GM12878 (cell line): ENCODE measurements around the gene PPFIA4. TPM values are rescaled to one million over a fixed set of nuclear protein-coding genes. Genes with fewer than 3 reads are reported as not detected.

ENCODE experiments used
- ATAC-seq: fragments of 200-7000 bp; cut with Tn5 transposase; 3 replicates; pipeline ENCODE4 v1.9.1; 2020; ENCODE audit warnings: mild to moderate bottlenecking, moderate library complexity
- BruUV-seq: library from RNA; stranded (reverse); fragments of 400-500 nt; replicated peaks from 2 replicates; lab custom pipeline; 2021; lab: Mats Ljungman, UMichigan
- CTCF ChIA-PET: fragments of 300-600 bp; sonication (Branson Sonifier 250); formaldehyde crosslinking; extraction: SDS; loops from one replicate; lab custom pipeline; 2021; ENCODE audit warnings: inconsistent platforms; lab: Yijun Ruan, JAX
- POLR2A ChIA-PET: fragments of 350-600 bp; formaldehyde crosslinking; extraction: SDS; loops from one replicate; lab custom pipeline; 2021; ENCODE audit warnings: inconsistent platforms; lab: Charles Lee
- RAD21 ChIA-PET: fragments of 300-600 bp; sonication (Branson Sonifier 250); formaldehyde crosslinking; loops from one replicate; lab custom pipeline; 2023; ENCODE audit warnings: antibody characterized with exemption; ENCODE audit not compliant: unreplicated experiment; lab: Charles Lee
- SMC1A ChIA-PET: fragments of 300-600 bp; sonication (Branson Sonifier 250); formaldehyde crosslinking; loops from one replicate; lab custom pipeline; 2023; ENCODE audit not compliant: unreplicated experiment, uncharacterized antibody; lab: Charles Lee
- DNase-seq: peaks from one replicate; pipeline ENCODE4 v3.0.0-alpha.2; 2011; ENCODE audit warnings: low read depth, low spot score
- FAIRE-seq: peaks from 3 replicates; lab custom pipeline; 2011; peaks lifted over from hg19 to GRCh38; lab: Jason Lieb, UNC
- H2AFZ ChIP-seq: 2 replicates; pipeline ENCODE4 v1.6.0; 2011; ENCODE audit warnings: low read depth, low read length, control low read depth; ENCODE audit not compliant: control insufficient read depth
- H3K27ac ChIP-seq: 2 replicates; pipeline ENCODE4 v1.5.1; 2011; ENCODE audit warnings: control low read depth; ENCODE audit not compliant: control insufficient read depth, insufficient read depth
- H3K27me3 ChIP-seq, 2 experiments: replicated peaks in 1 of 2; 2 replicates each; pipeline versions ENCODE4 v1.6.0 to v1.6.1; 2011; ENCODE audit warnings: low read length in 1 of 2; ENCODE audit not compliant: control insufficient read depth in 2 of 2, insufficient read depth in 2 of 2
- H3K36me3 ChIP-seq, 2 experiments: 2 replicates each; pipeline ENCODE4 v1.5.1; 2011; ENCODE audit warnings: low read length in 1 of 2; ENCODE audit not compliant: control insufficient read depth in 2 of 2, insufficient read depth in 2 of 2
- H3K4me1 ChIP-seq: 2 replicates; pipeline ENCODE4 v1.6.1; 2011; ENCODE audit warnings: mild to moderate bottlenecking, low read length, moderate library complexity, mixed read lengths; ENCODE audit not compliant: control insufficient read depth, insufficient read depth
- H3K4me2 ChIP-seq: 2 replicates; pipeline ENCODE4 v1.6.0; 2011; ENCODE audit warnings: control low read depth; ENCODE audit not compliant: control insufficient read depth, insufficient read depth
- H3K4me3 ChIP-seq: fragments of 200-600 bp; sonication (generic); 2 replicates; pipeline ENCODE4 v1.5.1; 2016
- H3K79me2 ChIP-seq: 2 replicates; pipeline ENCODE4 v1.6.0; 2011; ENCODE audit warnings: low read length; ENCODE audit not compliant: control insufficient read depth, insufficient read depth
- H3K9ac ChIP-seq: 2 replicates; pipeline ENCODE4 v1.8.0; 2011; ENCODE audit warnings: low read length, control low read depth, mixed read lengths; ENCODE audit not compliant: control insufficient read depth, insufficient read depth
- H3K9me3 ChIP-seq: replicated peaks from 3 replicates; pipeline ENCODE4 v1.5.1; 2011; ENCODE audit warnings: mild to moderate bottlenecking, low read length; ENCODE audit not compliant: control insufficient read depth, insufficient read depth
- H4K20me1 ChIP-seq: 2 replicates; pipeline ENCODE4 v1.6.0; 2011; ENCODE audit not compliant: control insufficient read depth, insufficient read depth
- CHD2 ChIP-seq: IDR thresholded peaks from 2 replicates; pipeline ENCODE4 v1.6.1; 2011; ENCODE audit warnings: low read depth, low read length, improper control_type of control experiment, borderline replicate concordance
- EED ChIP-seq: sonication (generic); IDR thresholded peaks from 2 replicates; pipeline ENCODE4 v1.6.1; 2016; ENCODE audit warnings: antibody characterized with exemption, low read depth
- FOXK2 ChIP-seq: fragments of 450-650 bp; IDR thresholded peaks from 2 replicates; pipeline ENCODE4 v1.6.1; 2017; ENCODE audit warnings: mild to moderate bottlenecking, moderate library complexity
- GABPA ChIP-seq: IDR thresholded peaks from 2 replicates; pipeline ENCODE4 v1.6.1; 2014; ENCODE audit warnings: antibody characterized with exemption, low read depth, mild to moderate bottlenecking, inconsistent platforms
- JUNB ChIP-seq: IDR thresholded peaks from 2 replicates; pipeline ENCODE4 v1.6.1; 2016; ENCODE audit warnings: antibody characterized with exemption, mild to moderate bottlenecking
- NFXL1 ChIP-seq: fragments of 450-650 bp; IDR thresholded peaks from 2 replicates; pipeline ENCODE4 v1.6.1; 2017; ENCODE audit warnings: antibody characterized with exemption, mild to moderate bottlenecking, borderline replicate concordance
- NR2C2 ChIP-seq: IDR thresholded peaks from 2 replicates; pipeline ENCODE4 v1.6.1; 2011; ENCODE audit warnings: borderline replicate concordance, low read depth; ENCODE audit not compliant: control insufficient read depth, insufficient read length
- NR2F1 ChIP-seq: fragments of 450-650 bp; conservative IDR thresholded peaks from 2 replicates; pipeline ENCODE4 v1.6.1; 2017; ENCODE audit warnings: mild to moderate bottlenecking
- NRF1 ChIP-seq: conservative IDR thresholded peaks from 2 replicates; pipeline ENCODE4 v1.6.1; 2011; ENCODE audit warnings: mild to moderate bottlenecking, low read depth, low read length, improper control_type of control experiment
- PAX5 ChIP-seq: IDR thresholded peaks from 2 replicates; pipeline ENCODE4 v1.6.1; 2011; ENCODE audit warnings: low read depth, low read length, borderline replicate concordance
- POLR2A ChIP-seq: IDR thresholded peaks from 2 replicates; pipeline ENCODE4 v1.6.1; 2011; ENCODE audit warnings: low read depth, mild to moderate bottlenecking, low read length
- SMC3 ChIP-seq: IDR thresholded peaks from 2 replicates; pipeline ENCODE4 v1.6.1; 2011; ENCODE audit warnings: low read length, improper control_type of control experiment, borderline replicate concordance
- SREBF1 ChIP-seq: IDR thresholded peaks from 2 replicates; pipeline ENCODE4 v1.6.1; 2012; ENCODE audit warnings: mild to moderate bottlenecking, low read length
- TAF1 ChIP-seq: IDR thresholded peaks from 2 replicates; pipeline ENCODE4 v1.6.1; 2011; ENCODE audit warnings: mild to moderate bottlenecking, low read depth, low read length, borderline replicate concordance
- YY1 ChIP-seq: IDR thresholded peaks from 2 replicates; pipeline ENCODE4 v1.6.1; 2011; ENCODE audit warnings: low read depth, mild to moderate bottlenecking, low read length
- ZNF207 ChIP-seq: fragments of 450-650 bp; IDR thresholded peaks from 2 replicates; pipeline ENCODE4 v1.6.1; 2014; ENCODE audit warnings: antibody characterized with exemption, mild to moderate bottlenecking, borderline replicate concordance
- ZNF384 ChIP-seq: IDR thresholded peaks from 2 replicates; pipeline ENCODE4 v1.6.1; 2012; ENCODE audit warnings: low read depth, mild to moderate bottlenecking, low read length, improper control_type of control experiment, borderline replicate concordance
- ZZZ3 ChIP-seq: IDR thresholded peaks from 2 replicates; pipeline ENCODE4 v1.6.1; 2011; ENCODE audit warnings: low read depth; ENCODE audit not compliant: control insufficient read depth, insufficient read length
- WGBS: methylation state at CpG from one replicate; pipeline ENCODE4 v1.1.6; 2016; ENCODE audit warnings: low lambda C conversion rate; ENCODE audit not compliant: insufficient replicate concordance, insufficient coverage; ENCODE audit errors: missing lambda C conversion rate; 5-methylcytosine and 5-hydroxymethylcytosine counted together
- in situ Hi-C: fragments of 300-500 bp; cut with MboI; formaldehyde crosslinking; loops from 9 replicates; pipeline ENCODE4 v1.14.3; 2018; ENCODE audit warnings: mixed read lengths
- intact Hi-C: fragments of 100-400 bp; cut with micrococcal nuclease; formaldehyde crosslinking; loops from one replicate; pipeline ENCODE4 v1.14.2; 2022; ENCODE audit not compliant: unreplicated experiment
- polyA plus RNA-seq, 11 experiments: library from polyadenylated mRNA; depleted of rRNA in 4 of 11; unstranded in 6 of 11; stranded (reverse) in 5 of 11; fragments of >200 nt; fragmentation: Nextera tagmentation in 4 of 11; fragmentation: Illumina TruSeq in 1 of 11; extraction: Ambion mirVana in 4 of 11; extraction: Trizol in 1 of 11; gene quantifications; 1 replicate in 1 of 11; 2 replicates in 10 of 11; pipeline versions ENCODE4 v1.2.1 to v1.2.3, GENCODE V29; 2011 to 2016; ENCODE audit warnings: inconsistent platforms in 2 of 11, missing spikeins in 2 of 11, low read depth in 1 of 11
- total RNA-seq, 4 experiments: library from RNA; depleted of rRNA in 3 of 4; stranded (reverse); fragments of >200 nt in 3 of 4; fragmentation: Illumina TruSeq in 1 of 4; extraction: Trizol in 1 of 4; gene quantifications; 2 replicates each; pipeline versions ENCODE4 v1.2.1 to v1.2.3, GENCODE V29; 2013 to 2021
- TF ChIP-seq, protein P1 (sequence below): IDR thresholded peaks from 2 replicates; pipeline ENCODE4 v1.6.1; 2011; ENCODE audit warnings: low read depth, low read length, improper control_type of control experiment, borderline replicate concordance

The PPFIA4 gene
- total and polyA plus RNA-seq, 10 of the 15 experiments (the other 5 are each of a cell fraction or from before 2014, with no cell fraction given) = 0.02 to 19.7 (median 0.34) TPM; not detected in 1

DNA sequence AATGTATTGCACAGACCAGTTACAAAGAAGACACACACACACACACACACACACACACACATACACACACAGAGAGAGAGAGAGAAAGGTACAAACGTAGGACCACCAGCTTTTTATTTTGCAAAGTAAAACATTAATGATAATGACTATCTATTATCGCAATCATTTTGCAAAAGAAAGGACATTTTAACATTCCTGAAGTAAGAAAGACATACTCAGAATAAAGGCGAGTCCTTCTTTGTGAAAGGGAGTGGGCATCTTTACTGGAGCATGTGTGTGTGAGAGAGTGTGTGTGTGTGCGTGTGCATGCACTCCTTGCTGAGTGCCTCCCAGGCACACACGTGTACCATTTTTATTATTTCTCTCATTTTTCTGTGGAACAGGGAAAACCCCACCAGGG is 28.4 kb downstream of the PPFIA4 start:
- Histone ChIP-seq H3K4me2 (no peak overlapping the region), H4K20me1 (no peaks in the 10 kb centered on the region), H3K27me3 (peaks cover 0 to 2% of the 10 kb centered on the region in 2 experiments; a peak in 2 of 4 replicates), H2AFZ (no peak overlapping the region), H3K4me3 (no peak overlapping the region), H3K9me3 (no peaks in the 10 kb centered on the region), H3K9ac (no peak overlapping the region), H3K4me1 (no peaks in the 10 kb centered on the region), H3K79me2 (no peaks in the 10 kb centered on the region), H3K27ac (no peak overlapping the region), H3K36me3 (no peaks in the 10 kb centered on the region)
- ChIA-PET POLR2A (no interaction called here), SMC1A (interaction anchor here (0.6 to 1.2 kb wide), 2 partner anchors 9 to 692 kb away, joined by 3 read pairs; no protein-coding TSS in a partner anchor), RAD21 (no interaction called here), CTCF (interaction anchor here (1.0 to 8.7 kb wide), 2 partner anchors 15 to 161 kb away, joined by 4 to 66 read pairs; no protein-coding TSS in a partner anchor)
- 46% methylated on average over 5 of the region's 5 CpGs for WGBS
- ATAC-seq = no peak
- in situ Hi-C loops (no loop called here), intact Hi-C loops (no loop called here)
- BruUV-seq = no TSS peak
- TF ChIP-seq JUNB = no peak
- no peak for TF ChIP-seq NRF1
- no peak for TF ChIP-seq FOXK2
- TF ChIP-seq, protein P1, sequence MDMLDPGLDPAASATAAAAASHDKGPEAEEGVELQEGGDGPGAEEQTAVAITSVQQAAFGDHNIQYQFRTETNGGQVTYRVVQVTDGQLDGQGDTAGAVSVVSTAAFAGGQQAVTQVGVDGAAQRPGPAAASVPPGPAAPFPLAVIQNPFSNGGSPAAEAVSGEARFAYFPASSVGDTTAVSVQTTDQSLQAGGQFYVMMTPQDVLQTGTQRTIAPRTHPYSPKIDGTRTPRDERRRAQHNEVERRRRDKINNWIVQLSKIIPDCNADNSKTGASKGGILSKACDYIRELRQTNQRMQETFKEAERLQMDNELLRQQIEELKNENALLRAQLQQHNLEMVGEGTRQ = no peak
- TF ChIP-seq NR2F1 = no peak
- TF ChIP-seq GABPA = no peak
- TF ChIP-seq POLR2A = no peak
- no peak for TF ChIP-seq SREBF1
- no peak for TF ChIP-seq ZZZ3
- TF ChIP-seq ZNF384 = no peak
- TF ChIP-seq TAF1 = no peak
- TF ChIP-seq EED = no peak
- no peak for TF ChIP-seq ZNF207
- TF ChIP-seq SMC3 = no peak
- TF ChIP-seq NR2C2 = no peak
- TF ChIP-seq PAX5 = no peak
- no peak for TF ChIP-seq CHD2
- no peak for TF ChIP-seq YY1
- no peak for TF ChIP-seq NFXL1
- no peak for DNase-seq
- no peak for FAIRE-seq
